HEK293 (cell line): Measurements from ENCODE around the gene BTBD3.

Experiments
- FEZF1 ChIP-seq: fragments of 450-650 bp; formaldehyde crosslinking; IDR thresholded peaks from 2 replicates; pipeline ENCODE4 v1.5.1; 2016; ENCODE audit warnings: missing biosample characterization, missing genetic modification characterization
- GLI2 ChIP-seq: fragments of 450-650 bp; formaldehyde crosslinking; IDR thresholded peaks from 2 replicates; pipeline ENCODE4; 2017; ENCODE audit warnings: missing biosample characterization, missing genetic modification characterization, low read depth, borderline replicate concordance
- IKZF3 ChIP-seq: fragments of 450-650 bp; IDR thresholded peaks from 2 replicates; pipeline ENCODE4 v1.5.0; 2018; ENCODE audit warnings: missing biosample characterization, mild to moderate bottlenecking, missing genetic modification characterization, moderate library complexity
- KLF1 ChIP-seq: fragments of 450-650 bp; formaldehyde crosslinking; IDR thresholded peaks from 2 replicates; pipeline ENCODE4 v1.5.1; 2016; ENCODE audit warnings: missing biosample characterization, missing genetic modification characterization
- PRDM6 ChIP-seq: fragments of 450-650 bp; formaldehyde crosslinking; IDR thresholded peaks from 2 replicates; pipeline ENCODE4 v1.5.1; 2017; ENCODE audit warnings: missing biosample characterization, missing genetic modification characterization
- SP3 ChIP-seq: fragments of 450-650 bp; formaldehyde crosslinking; IDR thresholded peaks from 2 replicates; pipeline ENCODE4 v1.5.1; 2016; ENCODE audit warnings: missing biosample characterization, missing genetic modification characterization
- TCF7L2 ChIP-seq: IDR thresholded peaks from 2 replicates; pipeline ENCODE4 v1.6.1; 2011; ENCODE audit warnings: low read depth, mild to moderate bottlenecking, inconsistent platforms, low read length, moderate library complexity, borderline replicate concordance
- ZBTB44 ChIP-seq: fragments of 450-650 bp; IDR thresholded peaks from 2 replicates; pipeline ENCODE4 v1.5.1; 2018; ENCODE audit warnings: missing biosample characterization, mild to moderate bottlenecking, missing genetic modification characterization
- ZEB2 ChIP-seq: fragments of 450-650 bp; formaldehyde crosslinking; IDR thresholded peaks from 2 replicates; pipeline ENCODE4 v1.5.1; 2016; ENCODE audit warnings: missing biosample characterization, missing genetic modification characterization
- ZFP69B ChIP-seq: fragments of 450-650 bp; formaldehyde crosslinking; IDR thresholded peaks from 2 replicates; pipeline ENCODE4 v1.5.1; 2016; ENCODE audit warnings: missing biosample characterization, missing genetic modification characterization
- ZIC2 ChIP-seq: fragments of 450-650 bp; formaldehyde crosslinking; IDR thresholded peaks from 2 replicates; pipeline ENCODE4 v1.5.1; 2016; ENCODE audit warnings: missing biosample characterization, missing genetic modification characterization
- ZNF112 ChIP-seq: fragments of 450-650 bp; formaldehyde crosslinking; IDR thresholded peaks from 2 replicates; pipeline ENCODE4 v1.5.0; 2017; ENCODE audit warnings: missing biosample characterization, missing genetic modification characterization
- ZNF174 ChIP-seq: fragments of 450-650 bp; formaldehyde crosslinking; IDR thresholded peaks from 2 replicates; pipeline ENCODE4 v1.5.0; 2017; ENCODE audit warnings: missing biosample characterization, mild to moderate bottlenecking, missing genetic modification characterization
- ZNF175 ChIP-seq: fragments of 450-650 bp; formaldehyde crosslinking; IDR thresholded peaks from 2 replicates; pipeline ENCODE4 v1.5.1; 2016; ENCODE audit warnings: missing biosample characterization, missing genetic modification characterization
- ZNF221 ChIP-seq: fragments of 450-650 bp; formaldehyde crosslinking; IDR thresholded peaks from 2 replicates; pipeline ENCODE4 v1.5.1; 2017; ENCODE audit warnings: missing biosample characterization, missing genetic modification characterization, borderline replicate concordance
- ZNF292 ChIP-seq: fragments of 450-650 bp; formaldehyde crosslinking; IDR thresholded peaks from 2 replicates; pipeline ENCODE4 v1.5.1; 2016; ENCODE audit warnings: low read depth, missing biosample characterization, missing genetic modification characterization, borderline replicate concordance
- ZNF335 ChIP-seq: fragments of 450-650 bp; formaldehyde crosslinking; conservative IDR thresholded peaks from 2 replicates; pipeline ENCODE4 v1.5.1; 2016; ENCODE audit warnings: missing biosample characterization, missing genetic modification characterization
- ZNF362 ChIP-seq: fragments of 450-650 bp; formaldehyde crosslinking; IDR thresholded peaks from 2 replicates; pipeline ENCODE4 v1.5.1; 2016; ENCODE audit warnings: missing biosample characterization, missing genetic modification characterization
- ZNF600 ChIP-seq: fragments of 450-650 bp; formaldehyde crosslinking; IDR thresholded peaks from 2 replicates; pipeline ENCODE4 v1.5.1; 2016; ENCODE audit warnings: missing biosample characterization, missing genetic modification characterization
- ZNF626 ChIP-seq: fragments of 450-650 bp; sonication (Bioruptor Pico); formaldehyde crosslinking; IDR thresholded peaks from 2 replicates; pipeline ENCODE4 v1.5.1; 2018; ENCODE audit warnings: missing biosample characterization, missing genetic modification characterization, inconsistent platforms
- ZNF704 ChIP-seq: fragments of 450-650 bp; formaldehyde crosslinking; IDR thresholded peaks from 2 replicates; pipeline ENCODE4 v1.5.1; 2016; ENCODE audit warnings: missing biosample characterization, missing genetic modification characterization
- ZNF777 ChIP-seq: fragments of 450-650 bp; formaldehyde crosslinking; IDR thresholded peaks from 2 replicates; pipeline ENCODE4 v1.5.1; 2017; ENCODE audit warnings: missing biosample characterization, missing genetic modification characterization, borderline replicate concordance
- ZNF792 ChIP-seq: fragments of 450-650 bp; formaldehyde crosslinking; IDR thresholded peaks from 2 replicates; pipeline ENCODE4 v1.5.1; 2016; ENCODE audit warnings: missing biosample characterization, missing genetic modification characterization
- TF ChIP-seq, protein P1 (sequence below): fragments of 450-650 bp; formaldehyde crosslinking; IDR thresholded peaks from 2 replicates; pipeline ENCODE4 v1.5.1; 2016; ENCODE audit warnings: missing biosample characterization, missing genetic modification characterization
- TF ChIP-seq, protein P2 (sequence below): fragments of 450-650 bp; formaldehyde crosslinking; IDR thresholded peaks from 2 replicates; pipeline ENCODE4 v1.5.1; 2016; ENCODE audit warnings: missing biosample characterization, missing genetic modification characterization

The BTBD3 gene

DNA sequence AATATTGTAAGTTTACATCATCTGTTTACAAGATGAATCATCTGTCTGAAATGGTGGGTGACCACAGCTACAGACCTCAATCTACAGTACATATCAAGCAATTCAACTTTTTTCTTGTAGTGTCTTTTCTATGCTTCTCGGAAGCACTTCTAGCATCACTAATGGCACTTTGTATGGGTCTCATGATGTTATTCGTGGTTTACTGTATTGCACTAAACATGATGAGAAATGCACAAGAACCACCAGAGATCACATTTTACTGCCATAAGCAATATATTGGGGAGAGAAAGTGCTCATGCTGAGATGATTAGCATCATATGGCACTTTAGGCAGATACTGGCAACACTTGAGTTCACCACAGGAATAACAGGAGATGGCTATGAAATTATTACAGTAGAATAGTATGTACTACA, 15.4 kb upstream of the BTBD3 start (continued):
- peak; percentile 94 for TF ChIP-seq PRDM6 (tag by site-specific recombination)
- peak; percentile 88 for TF ChIP-seq ZBTB44
- peak; percentile 82 for TF ChIP-seq FEZF1 (tag by site-specific recombination)
- TF ChIP-seq IKZF3, result peak; percentile 60
- TF ChIP-seq ZNF174 (tag by site-specific recombination), result no peak
- TF ChIP-seq, protein P1, sequence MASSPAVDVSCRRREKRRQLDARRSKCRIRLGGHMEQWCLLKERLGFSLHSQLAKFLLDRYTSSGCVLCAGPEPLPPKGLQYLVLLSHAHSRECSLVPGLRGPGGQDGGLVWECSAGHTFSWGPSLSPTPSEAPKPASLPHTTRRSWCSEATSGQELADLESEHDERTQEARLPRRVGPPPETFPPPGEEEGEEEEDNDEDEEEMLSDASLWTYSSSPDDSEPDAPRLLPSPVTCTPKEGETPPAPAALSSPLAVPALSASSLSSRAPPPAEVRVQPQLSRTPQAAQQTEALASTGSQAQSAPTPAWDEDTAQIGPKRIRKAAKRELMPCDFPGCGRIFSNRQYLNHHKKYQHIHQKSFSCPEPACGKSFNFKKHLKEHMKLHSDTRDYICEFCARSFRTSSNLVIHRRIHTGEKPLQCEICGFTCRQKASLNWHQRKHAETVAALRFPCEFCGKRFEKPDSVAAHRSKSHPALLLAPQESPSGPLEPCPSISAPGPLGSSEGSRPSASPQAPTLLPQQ (tag by site-specific recombination), result 0 out of 2 replicates have a peak, but pooled peaks have one; percentile 15
- TF ChIP-seq ZNF792, result no peak
- 0 out of 2 replicates have a peak, but pooled peaks have one; percentile 9 for TF ChIP-seq GLI2 (tag by site-specific recombination)
- peak; percentile 70; the same call in 1 of the 2 replicates for TF ChIP-seq ZNF362 (tag by site-specific recombination)
- TF ChIP-seq ZNF704, result no peak
- peak; percentile 89 for TF ChIP-seq ZEB2 (tag by site-specific recombination)
- peak; percentile 44; the same call in 1 of the 2 replicates for TF ChIP-seq ZIC2 (tag by site-specific recombination)
- TF ChIP-seq ZNF292 (tag by site-specific recombination), result no peak
- TF ChIP-seq ZNF175 (tag by site-specific recombination), result no peak
- 0 out of 2 replicates have a peak, but pooled peaks have one; percentile 23 for TF ChIP-seq ZNF335 (tag by site-specific recombination)
- peak; percentile 30; the same call in 1 of the 2 replicates for TF ChIP-seq ZNF600 (tag by site-specific recombination)
- no peak for TF ChIP-seq TCF7L2
- TF ChIP-seq ZNF626 (tag by site-specific recombination), result no peak
- no peak for TF ChIP-seq ZNF777 (tag by site-specific recombination)
- TF ChIP-seq KLF1 (tag by site-specific recombination), result no peak
- TF ChIP-seq, protein P2, sequence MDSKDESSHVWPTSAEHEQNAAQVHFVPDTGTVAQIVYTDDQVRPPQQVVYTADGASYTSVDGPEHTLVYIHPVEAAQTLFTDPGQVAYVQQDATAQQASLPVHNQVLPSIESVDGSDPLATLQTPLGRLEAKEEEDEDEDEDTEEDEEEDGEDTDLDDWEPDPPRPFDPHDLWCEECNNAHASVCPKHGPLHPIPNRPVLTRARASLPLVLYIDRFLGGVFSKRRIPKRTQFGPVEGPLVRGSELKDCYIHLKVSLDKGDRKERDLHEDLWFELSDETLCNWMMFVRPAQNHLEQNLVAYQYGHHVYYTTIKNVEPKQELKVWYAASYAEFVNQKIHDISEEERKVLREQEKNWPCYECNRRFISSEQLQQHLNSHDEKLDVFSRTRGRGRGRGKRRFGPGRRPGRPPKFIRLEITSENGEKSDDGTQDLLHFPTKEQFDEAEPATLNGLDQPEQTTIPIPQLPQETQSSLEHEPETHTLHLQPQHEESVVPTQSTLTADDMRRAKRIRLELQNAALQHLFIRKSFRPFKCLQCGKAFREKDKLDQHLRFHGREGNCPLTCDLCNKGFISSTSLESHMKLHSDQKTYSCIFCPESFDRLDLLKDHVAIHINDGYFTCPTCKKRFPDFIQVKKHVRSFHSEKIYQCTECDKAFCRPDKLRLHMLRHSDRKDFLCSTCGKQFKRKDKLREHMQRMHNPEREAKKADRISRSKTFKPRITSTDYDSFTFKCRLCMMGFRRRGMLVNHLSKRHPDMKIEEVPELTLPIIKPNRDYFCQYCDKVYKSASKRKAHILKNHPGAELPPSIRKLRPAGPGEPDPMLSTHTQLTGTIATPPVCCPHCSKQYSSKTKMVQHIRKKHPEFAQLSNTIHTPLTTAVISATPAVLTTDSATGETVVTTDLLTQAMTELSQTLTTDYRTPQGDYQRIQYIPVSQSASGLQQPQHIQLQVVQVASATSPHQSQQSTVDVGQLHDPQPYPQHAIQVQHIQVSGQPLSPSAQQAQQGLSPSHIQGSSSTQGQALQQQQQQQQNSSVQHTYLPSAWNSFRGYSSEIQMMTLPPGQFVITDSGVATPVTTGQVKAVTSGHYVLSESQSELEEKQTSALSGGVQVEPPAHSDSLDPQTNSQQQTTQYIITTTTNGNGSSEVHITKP (tag by site-specific recombination), result no peak
- 0 out of 2 replicates have a peak, but pooled peaks have one; percentile 18 for TF ChIP-seq ZFP69B (tag by site-specific recombination)
- TF ChIP-seq ZNF221 (tag by site-specific recombination), result no peak
- TF ChIP-seq SP3 (tag by site-specific recombination), result no peak
- no peak for TF ChIP-seq ZNF112 (tag by site-specific recombination)
